WTC11 (cell line): ENCODE results near the gene AANAT. TPM values are rescaled to one million over a fixed set of nuclear protein-coding genes. Genes with fewer than 3 reads are reported as not detected.

Experiments
- ATAC-seq: fragments of 200-7000 bp; cut with Tn5 transposase; 2 replicates; pipeline ENCODE4 v1.10.0; 2021; ENCODE audit warnings: mild to moderate bottlenecking, moderate library complexity
- CTCF ChIA-PET: fragments of 300-600 bp; sonication (Branson Sonifier 250); formaldehyde crosslinking; loops from one replicate; lab custom pipeline; 2021; ENCODE audit warnings: antibody characterized with exemption; lab: Charles Lee
- POLR2A ChIA-PET: fragments of 350-600 bp; sonication (Branson Sonifier 250); formaldehyde crosslinking; loops from one replicate; lab custom pipeline; 2021; ENCODE audit warnings: antibody characterized with exemption; lab: Charles Lee
- DNase-seq: peaks from one replicate; pipeline ENCODE4 v3.0.0; 2021; ENCODE audit warnings: low spot score
- H3K27ac Mint-ChIP-seq: 2 replicates; pipeline ENCODE4 v1.8.0; 2021; ENCODE audit warnings: mixed read lengths
- H3K27me3 Mint-ChIP-seq: 2 replicates; pipeline ENCODE4 v1.8.0; 2021; ENCODE audit warnings: low read depth, mild to moderate bottlenecking, moderate library complexity, mixed read lengths
- H3K36me3 Mint-ChIP-seq: 2 replicates; pipeline ENCODE4 v1.8.0; 2021; ENCODE audit warnings: mixed read lengths
- H3K4me1 Mint-ChIP-seq: 2 replicates; pipeline ENCODE4 v1.8.0; 2022; ENCODE audit warnings: mixed read lengths
- H3K4me3 Mint-ChIP-seq: 2 replicates; pipeline ENCODE4 v1.8.0; 2021; ENCODE audit warnings: mild to moderate bottlenecking, moderate library complexity, mixed read lengths
- H3K9me3 Mint-ChIP-seq: 2 replicates; pipeline ENCODE4 v1.8.0; 2021; ENCODE audit warnings: mixed read lengths
- ATF3 ChIP-seq: sonication (generic); formaldehyde crosslinking; conservative IDR thresholded peaks from 2 replicates; pipeline ENCODE4 v1.8.1; 2022; ENCODE audit warnings: mild to moderate bottlenecking, missing genetic modification reagents
- ATF6 ChIP-seq: sonication (generic); formaldehyde crosslinking; IDR thresholded peaks from 2 replicates; pipeline ENCODE4 v1.8.1; 2023; ENCODE audit warnings: mild to moderate bottlenecking, missing genetic modification reagents
- CTCF ChIP-seq: fragments of 200-600 bp; IDR thresholded peaks from 2 replicates; pipeline ENCODE4 v1.8.0; 2022; ENCODE audit warnings: antibody characterized with exemption
- E2F5 ChIP-seq: sonication (generic); formaldehyde crosslinking; IDR thresholded peaks from 2 replicates; pipeline ENCODE4 v1.8.1; 2022; ENCODE audit warnings: mild to moderate bottlenecking, moderate library complexity, missing genetic modification reagents
- ESRRA ChIP-seq: sonication (generic); formaldehyde crosslinking; IDR thresholded peaks from 2 replicates; pipeline ENCODE4 v1.8.1; 2022; ENCODE audit warnings: mild to moderate bottlenecking, missing genetic modification reagents, borderline replicate concordance
- ETV6 ChIP-seq: sonication (generic); formaldehyde crosslinking; IDR thresholded peaks from 2 replicates; pipeline ENCODE4 v1.8.1; 2022; ENCODE audit warnings: mild to moderate bottlenecking, missing genetic modification reagents
- FOXP4 ChIP-seq: sonication (generic); formaldehyde crosslinking; IDR thresholded peaks from 2 replicates; pipeline ENCODE4 v1.8.0; 2022; ENCODE audit warnings: mild to moderate bottlenecking, missing genetic modification reagents
- GRHL2 ChIP-seq: fragments of 250-450 bp; sonication (Bioruptor Pico); IDR thresholded peaks from 2 replicates; pipeline ENCODE4 v1.8.0; 2022; ENCODE audit warnings: mild to moderate bottlenecking, moderate library complexity; ENCODE audit not compliant: insufficient replicate concordance, severe bottlenecking
- HMGXB4 ChIP-seq: sonication (generic); formaldehyde crosslinking; IDR thresholded peaks from 2 replicates; pipeline ENCODE4 v1.8.1; 2023; ENCODE audit warnings: mild to moderate bottlenecking, moderate library complexity, missing genetic modification reagents
- MAX ChIP-seq: sonication (generic); formaldehyde crosslinking; IDR thresholded peaks from 2 replicates; pipeline ENCODE4 v1.8.0; 2022; ENCODE audit warnings: mild to moderate bottlenecking, missing genetic modification reagents
- MLX ChIP-seq: sonication (generic); formaldehyde crosslinking; IDR thresholded peaks from 2 replicates; pipeline ENCODE4 v1.8.1; 2023; ENCODE audit warnings: mild to moderate bottlenecking, missing genetic modification reagents, moderate library complexity
- NR1H2 ChIP-seq: sonication (generic); formaldehyde crosslinking; IDR thresholded peaks from 2 replicates; pipeline ENCODE4 v1.9.0; 2021; ENCODE audit warnings: mild to moderate bottlenecking, moderate library complexity, missing genetic modification reagents
- NR3C1 ChIP-seq: sonication (generic); formaldehyde crosslinking; conservative IDR thresholded peaks from 2 replicates; pipeline ENCODE4 v1.8.1; 2023; ENCODE audit warnings: low read depth, mild to moderate bottlenecking, missing genetic modification reagents
- PRRX2 ChIP-seq: fragments of 250-450 bp; sonication (Bioruptor Pico); IDR thresholded peaks from 2 replicates; pipeline ENCODE4 v1.8.0; 2021; ENCODE audit warnings: mild to moderate bottlenecking
- RORB ChIP-seq: fragments of 250-450 bp; sonication (Bioruptor Pico); IDR thresholded peaks from 2 replicates; pipeline ENCODE4 v1.9.0; 2021; ENCODE audit warnings: mild to moderate bottlenecking
- SMAD3 ChIP-seq: sonication (generic); formaldehyde crosslinking; IDR thresholded peaks from 2 replicates; pipeline ENCODE4 v1.8.0; 2022; ENCODE audit warnings: missing genetic modification reagents, mild to moderate bottlenecking, borderline replicate concordance
- SMAD4 ChIP-seq: sonication (generic); formaldehyde crosslinking; IDR thresholded peaks from 2 replicates; pipeline ENCODE4 v1.8.0; 2022; ENCODE audit warnings: mild to moderate bottlenecking, missing genetic modification reagents
- SP1 ChIP-seq: sonication (generic); formaldehyde crosslinking; conservative IDR thresholded peaks from 2 replicates; pipeline ENCODE4 v1.8.1; 2022; ENCODE audit warnings: missing genetic modification reagents
- ZNF121 ChIP-seq: sonication (generic); formaldehyde crosslinking; IDR thresholded peaks from 2 replicates; pipeline ENCODE4 v1.8.0; 2023; ENCODE audit warnings: missing genetic modification reagents
- ZNF232 ChIP-seq: sonication (generic); formaldehyde crosslinking; IDR thresholded peaks from 2 replicates; pipeline ENCODE4 v1.8.0; 2022; ENCODE audit warnings: mild to moderate bottlenecking, missing genetic modification reagents
- total RNA-seq: library from RNA; stranded (reverse); gene quantifications from 3 replicates; pipeline ENCODE4 v1.2.3, GENCODE V29; 2021

The AANAT gene
- total RNA-seq, 1 experiment from 2014 or later = 0.17 TPM

- CTCF ChIA-PET = interaction anchor here (0.9 to 3.6 kb wide), 24 partner anchors 9 to 260 kb away, joined by 3 to 33 read pairs (median 6); partner anchors contain the start of genes JMJD6, METTL23 and RHBDF2
- no peak for DNase-seq
- no peak overlapping the region for H3K27ac Mint-ChIP-seq
- peaks cover 4% of the 10 kb centered on the region; the same call in 1 of the 2 replicates for H3K36me3 Mint-ChIP-seq
- no peaks in the 10 kb centered on the region for H3K9me3 Mint-ChIP-seq
- peaks cover 8% of the 10 kb centered on the region for H3K4me1 Mint-ChIP-seq
- no peak overlapping the region for H3K4me3 Mint-ChIP-seq
- TF ChIP-seq ZNF121 (CRISPR knock-in tag) (no peak), CTCF (peak; percentile 2; the same call in 1 of the 2 replicates)
- TF ChIP-seq, all 79 proteins: peak for 1
- no peaks in the 10 kb centered on the region; the same call in 1 of the 2 replicates for H3K27me3 Mint-ChIP-seq
- POLR2A ChIA-PET = no interaction called here
- no peak for ATAC-seq
Observed at GRCh38 chr17:76466775-76467130, 650 bp upstream of the AANAT start.

- no peaks in the 10 kb centered on the region for H3K27me3 Mint-ChIP-seq
- DNase-seq (no peak), ATAC-seq (no peak)
- peaks cover 4% of the 10 kb centered on the region; the same call in 1 of the 2 replicates for H3K36me3 Mint-ChIP-seq
- H3K4me3 Mint-ChIP-seq = no peak overlapping the region
- no peaks in the 10 kb centered on the region for H3K9me3 Mint-ChIP-seq
- peaks cover 8% of the 10 kb centered on the region for H3K4me1 Mint-ChIP-seq
- TF ChIP-seq ZNF232 (CRISPR knock-in tag) (no peak), NR1H2 (CRISPR knock-in tag) (no peak), PRRX2 (CRISPR knock-in tag) (no peak), SMAD4 (CRISPR knock-in tag) (no peak), SMAD3 (CRISPR knock-in tag) (no peak), ESRRA (CRISPR knock-in tag) (no peak), RORB (CRISPR knock-in tag) (no peak), NR3C1 (CRISPR knock-in tag) (no peak), ATF6 (no peak), FOXP4 (CRISPR knock-in tag) (no peak), ETV6 (CRISPR knock-in tag) (no peak), E2F5 (no peak), ATF3 (CRISPR knock-in tag) (no peak), SP1 (no peak), GRHL2 (CRISPR knock-in tag) (no peak), MAX (CRISPR knock-in tag) (no peak), MLX (CRISPR knock-in tag) (no peak), HMGXB4 (CRISPR knock-in tag) (no peak)
- no peak overlapping the region for H3K27ac Mint-ChIP-seq
- ChIA-PET POLR2A (no interaction called here), CTCF (interaction anchor here (0.6 to 3.6 kb wide), 18 partner anchors 10 to 276 kb away, joined by 3 to 33 read pairs (median 6); partner anchors contain the start of genes JMJD6, METTL23 and RHBDF2)
Observed at GRCh38 chr17:76467809-76468633, 618 bp downstream of the AANAT start.
